K562 (cell line): ENCODE results near the gene IL20. TPM values are rescaled to one million over a fixed set of nuclear protein-coding genes. Genes with fewer than 3 reads are reported as not detected.

Experiments
- ATAC-seq: fragments of 200-7000 bp; cut with Tn5 transposase; 3 replicates; pipeline ENCODE4 v1.9.1; 2020; ENCODE audit warnings: moderate library complexity
- BruUV-seq: library from RNA; stranded (reverse); fragments of 400-500 nt; replicated peaks from 2 replicates; lab custom pipeline; 2021; lab: Mats Ljungman, UMichigan
- CTCF ChIA-PET: fragments of 300-600 bp; formaldehyde crosslinking; extraction: SDS; loops from one replicate; lab custom pipeline; 2021; ENCODE audit warnings: low intra/inter-chr PET ratio; lab: Yijun Ruan, JAX
- POLR2A ChIA-PET: fragments of 300-600, 350-650 bp; sonication (Branson Sonifier 250); formaldehyde crosslinking; extraction: SDS; loops from one replicate; lab custom pipeline; 2021; ENCODE audit warnings: antibody characterized with exemption, inconsistent platforms; lab: Yijun Ruan, JAX
- DNase-seq, 4 experiments: peaks; one replicate each; pipeline versions ENCODE4 v3.0.0 to v3.0.0-alpha.2; 2011 to 2018; ENCODE audit warnings: low spot score in 3 of 4, mixed read lengths in 3 of 4; ENCODE audit errors: extremely low read depth in 1 of 4
- FAIRE-seq: peaks from 2 replicates; lab custom pipeline; 2011; peaks lifted over from hg19 to GRCh38; lab: Jason Lieb, UNC
- H2AFZ ChIP-seq: 2 replicates; pipeline ENCODE4 v1.6.0; 2011; ENCODE audit warnings: low read depth, low read length, control low read depth, inconsistent platforms
- H3K27ac ChIP-seq: fragments of 200-600 bp; 3 replicates; pipeline ENCODE4 v1.8.0; 2011; ENCODE audit warnings: low read depth, mild to moderate bottlenecking, control low read depth, inconsistent platforms, low read length, moderate library complexity, mixed read lengths; ENCODE audit errors: extremely low read depth
- H3K27me3 ChIP-seq, 2 experiments: fragments of 300-600 bp in 1 of 2; 2 replicates in 1 of 2; 3 replicates in 1 of 2; pipeline versions ENCODE4 v1.6.0 to v1.8.0; 2011; ENCODE audit warnings: inconsistent platforms in 2 of 2, low read length in 2 of 2, mild to moderate bottlenecking in 1 of 2, mixed read lengths in 1 of 2, moderate library complexity in 1 of 2; ENCODE audit not compliant: control insufficient read depth in 2 of 2, insufficient read depth in 2 of 2
- H3K36me3 ChIP-seq: fragments of 300-600 bp; 3 replicates; pipeline ENCODE4 v1.8.0; 2011; ENCODE audit warnings: mild to moderate bottlenecking, low read length, inconsistent platforms; ENCODE audit not compliant: control insufficient read depth, insufficient read depth
- H3K4me1 ChIP-seq, 2 experiments: fragments of 200-600 bp in 1 of 2; replicated peaks in 1 of 2; 2 replicates in 1 of 2; 3 replicates in 1 of 2; pipeline versions ENCODE4 v1.5.1 to v1.8.0; 2011; ENCODE audit warnings: inconsistent platforms in 2 of 2, low read length in 2 of 2, mild to moderate bottlenecking in 1 of 2, mixed read lengths in 1 of 2, moderate library complexity in 1 of 2; ENCODE audit not compliant: control insufficient read depth in 2 of 2, insufficient read depth in 2 of 2
- H3K4me2 ChIP-seq: 2 replicates; pipeline ENCODE4 v1.6.1; 2011; ENCODE audit warnings: low read length, control low read depth, inconsistent platforms, mixed read lengths; ENCODE audit not compliant: insufficient read depth
- H3K4me3 ChIP-seq: fragments of 200-600 bp; sonication (generic), shearing (Covaris generic); 2 replicates; pipeline ENCODE4 v1.5.1; 2016; ENCODE audit warnings: control low read depth, inconsistent platforms
- H3K79me2 ChIP-seq: fragments of 200-600 bp; 3 replicates; pipeline ENCODE4 v1.8.0; 2011; ENCODE audit warnings: low read length, inconsistent platforms; ENCODE audit not compliant: control insufficient read depth, insufficient read depth
- H3K9ac ChIP-seq, 2 experiments: 2 replicates each; pipeline versions ENCODE4 v1.6.0 to v1.6.1; 2011; ENCODE audit warnings: low read depth in 2 of 2, low read length in 2 of 2, control low read depth in 1 of 2, inconsistent platforms in 1 of 2, mild to moderate bottlenecking in 1 of 2, mixed read lengths in 1 of 2; ENCODE audit not compliant: insufficient read depth in 1 of 2
- H3K9me1 ChIP-seq: one replicate; pipeline ENCODE4 v1.6.0; 2011; ENCODE audit warnings: inconsistent platforms, mild to moderate bottlenecking, low read length, moderate library complexity; ENCODE audit not compliant: control insufficient read depth, insufficient read depth
- H3K9me3 ChIP-seq: replicated peaks from 2 replicates; pipeline ENCODE4 v1.5.1; 2011; ENCODE audit warnings: low read depth, low read length, inconsistent platforms; ENCODE audit not compliant: control insufficient read depth, insufficient read depth
- H4K20me1 ChIP-seq: replicated peaks from 2 replicates; pipeline ENCODE4 v1.6.1; 2011; ENCODE audit warnings: low read length, inconsistent platforms, mixed read lengths; ENCODE audit not compliant: control insufficient read depth, insufficient read depth
- CCAR2 ChIP-seq: fragments of 200-400 bp; formaldehyde crosslinking; IDR thresholded peaks from 2 replicates; pipeline ENCODE4 v1.6.1; 2017; ENCODE audit warnings: mild to moderate bottlenecking, low read depth, low read length
- HES1 ChIP-seq: fragments of 450-650 bp; IDR thresholded peaks from 2 replicates; pipeline ENCODE4 v1.6.1; 2016; ENCODE audit warnings: low read depth, mild to moderate bottlenecking, moderate library complexity
- PHF20 ChIP-seq: fragments of 450-650 bp; IDR thresholded peaks from 2 replicates; pipeline ENCODE4 v1.6.1; 2018; ENCODE audit not compliant: partially characterized antibody
- RAD21 ChIP-seq, 2 experiments: fragments of 250-450 bp in 1 of 2; fragments of 450-650 bp in 1 of 2; sonication (Bioruptor Pico) in 1 of 2; formaldehyde crosslinking in 1 of 2; IDR thresholded peaks in 1 of 2; conservative IDR thresholded peaks in 1 of 2; 2 replicates each; pipeline versions ENCODE4 v1.4.0 to v1.8.0; 2020 to 2022; ENCODE audit warnings: mild to moderate bottlenecking in 2 of 2, moderate library complexity in 1 of 2
- SMAD1 ChIP-seq: fragments of 150-350 bp; IDR thresholded peaks from 2 replicates; pipeline ENCODE4 v1.6.1; 2014; ENCODE audit warnings: low read length, low read depth; ENCODE audit not compliant: partially characterized antibody
- TCF3 ChIP-seq: sonication (generic); formaldehyde crosslinking; IDR thresholded peaks from 2 replicates; pipeline ENCODE4 v1.4.0; 2020; ENCODE audit warnings: mild to moderate bottlenecking, missing genetic modification reagents
- ZNF146 ChIP-seq: IDR thresholded peaks from one replicate; pipeline ENCODE4 v1.6.1; 2018; ENCODE audit warnings: missing compliant biosample characterization; ENCODE audit not compliant: unreplicated experiment
- ZNF583 ChIP-seq: fragments of 250-450 bp; sonication (Bioruptor Pico); IDR thresholded peaks from 2 replicates; pipeline ENCODE4 v1.4.0; 2020
- WGBS: fragments of 100-300 bp; shearing (Covaris generic); methylation state at CpG from one replicate; pipeline ENCODE4 v1.1.6; 2016; ENCODE audit warnings: low coverage, mixed read lengths; ENCODE audit not compliant: insufficient coverage; ENCODE audit errors: missing lambda C conversion rate; 5-methylcytosine and 5-hydroxymethylcytosine counted together
- in situ Hi-C: fragments of 300-500 bp; cut with MboI; formaldehyde crosslinking; loops from 4 replicates; pipeline ENCODE4 v1.15.0; 2018; ENCODE audit warnings: inconsistent platforms, mixed read lengths
- intact Hi-C: fragments of 100-400 bp; cut with micrococcal nuclease; formaldehyde crosslinking; loops from 2 replicates; pipeline ENCODE4 v1.14.2; 2022
- polyA plus RNA-seq, 8 experiments: library from polyadenylated mRNA; depleted of rRNA in 4 of 8; stranded (reverse) in 5 of 8; unstranded in 3 of 8; fragments of >200 nt; fragmentation: Nextera tagmentation in 2 of 8; fragmentation: Illumina TruSeq in 1 of 8; extraction: Ambion mirVana in 2 of 8; extraction: Trizol in 1 of 8; gene quantifications; 2 replicates each; pipeline versions ENCODE4 v1.2.1 to v1.2.3, GENCODE V29; 2011 to 2014; ENCODE audit warnings: inconsistent platforms in 1 of 8, missing spikeins in 1 of 8
- total RNA-seq, 7 experiments: library from RNA; depleted of rRNA in 6 of 7; stranded (reverse); fragments of >200 nt in 6 of 7; fragmentation: Illumina TruSeq in 2 of 7; extraction: Trizol in 2 of 7; gene quantifications; 2 replicates each; pipeline versions ENCODE4 v1.2.1 to v1.2.3, GENCODE V29; 2011 to 2021; ENCODE audit warnings: low replicate concordance in 1 of 7

Gene IL20
- total and polyA plus RNA-seq, 9 of the 15 experiments (the other 6 are each of a cell fraction or from before 2014, with no cell fraction given), result not detected

DNA sequence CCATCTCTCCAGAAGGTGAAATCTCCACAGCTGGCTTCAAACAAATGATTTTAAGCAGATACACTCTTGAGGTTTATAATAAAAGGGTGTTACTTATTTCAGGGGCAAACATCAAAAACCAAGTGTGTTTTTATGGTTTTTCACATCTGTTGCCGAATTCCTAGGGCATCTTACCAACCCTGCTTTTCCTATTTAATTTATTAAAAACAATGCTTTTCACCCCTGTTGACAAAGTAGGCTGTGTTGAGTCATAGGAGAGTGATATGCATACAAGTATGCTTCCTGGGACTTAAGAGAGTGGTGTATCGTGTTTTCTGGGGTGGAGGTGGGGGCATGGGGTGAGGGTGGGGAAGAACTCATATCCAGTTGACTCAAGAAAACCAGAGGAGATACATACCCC, 29.3 kb upstream of the IL20 start:
- CTCF ChIA-PET, result no interaction called here
- Histone ChIP-seq H3K9me1 (no peaks in the 10 kb centered on the region), H3K27ac (no peak overlapping the region), H3K27me3 (peaks cover 56 to 65% of the 10 kb centered on the region in 2 experiments), H3K4me1 (peaks cover 0 to 4% of the 10 kb centered on the region in 2 experiments; a peak in 2 of 5 replicates), H4K20me1 (no peaks in the 10 kb centered on the region; the same call in 1 of the 2 replicates), H3K36me3 (no peaks in the 10 kb centered on the region), H3K79me2 (no peaks in the 10 kb centered on the region), H3K4me3 (no peak overlapping the region), H2AFZ (no peak overlapping the region), H3K4me2 (no peak overlapping the region)
- no TSS peak for BruUV-seq
- no peak for ATAC-seq
- POLR2A ChIA-PET, result interaction anchor here (1.2 to 1.3 kb wide), 2 partner anchors 8 to 14 kb away, joined by 3 to 5 read pairs; no protein-coding TSS in a partner anchor
- FAIRE-seq, result no peak
- DNase-seq, result no peak
- in situ Hi-C loops, result no loop called here
- TF ChIP-seq RAD21 (CRISPR knock-in tag; conservative IDR thresholded peaks at IDR 0.05 in 1 of 2, IDR thresholded peaks at IDR 0.05 in 1 of 2), result no peak
- TF ChIP-seq SMAD1, result no peak
- TF ChIP-seq HES1, result no peak
- TF ChIP-seq, all 486 proteins: peak for 0
- intact Hi-C loops, result no loop called here
- WGBS, result 0% methylated on average over 2 of the region's 2 CpGs
- H3K9me3 ChIP-seq, result no peaks in the 10 kb centered on the region
- H3K9ac ChIP-seq, result no peak overlapping the region

DNA sequence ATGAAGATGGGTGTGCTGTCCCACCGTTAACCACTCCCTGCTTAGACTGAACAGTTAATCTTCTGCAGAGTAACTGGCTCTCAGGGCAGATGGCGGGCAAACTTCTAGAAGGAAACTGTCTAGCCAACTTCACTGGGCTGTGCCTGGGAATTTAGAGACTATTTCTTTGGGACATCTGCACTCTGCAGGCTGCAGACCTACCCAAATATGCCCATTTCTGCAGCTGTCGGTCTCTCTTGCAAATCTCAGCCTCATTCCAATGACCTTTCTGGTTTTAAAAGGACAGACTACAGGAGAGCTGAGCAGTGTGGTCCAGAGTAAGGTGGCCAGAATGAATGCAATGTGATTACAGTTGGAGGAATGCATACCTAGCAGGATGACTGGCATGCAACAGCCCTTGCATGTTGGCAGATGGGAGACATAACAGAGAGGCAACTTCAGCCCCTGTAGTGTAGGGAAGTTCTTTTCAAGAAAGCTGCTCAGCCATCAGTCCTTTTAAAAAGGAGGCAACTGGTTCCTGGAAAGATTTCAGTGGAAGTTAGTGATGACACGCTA, 26.3 kb upstream of the IL20 start:
- no peak overlapping the region for H2AFZ ChIP-seq
- no peak for FAIRE-seq
- no peak overlapping the region for H3K27ac ChIP-seq
- under 1% methylated on average over 4 of the region's 4 CpGs for WGBS
- no peaks in the 10 kb centered on the region for H3K9me3 ChIP-seq
- H3K4me3 ChIP-seq, result no peak overlapping the region
- intact Hi-C loops (no loop called here), in situ Hi-C loops (no loop called here)
- H4K20me1 ChIP-seq, result no peaks in the 10 kb centered on the region
- H3K4me1 ChIP-seq, result peaks cover 0 to 4% of the 10 kb centered on the region in 2 experiments; a peak in 1 of 5 replicates
- no peak overlapping the region for H3K9ac ChIP-seq
- ChIA-PET POLR2A (interaction anchor here (0.7 to 1.3 kb wide), 3 partner anchors 10 to 66 kb away, joined by 3 to 4 read pairs (median 4); no protein-coding TSS in a partner anchor), CTCF (no interaction called here)
- H3K27me3 ChIP-seq, result peaks cover 34 to 47% of the 10 kb centered on the region in 2 experiments
- no peaks in the 10 kb centered on the region for H3K9me1 ChIP-seq
- no peak overlapping the region for H3K4me2 ChIP-seq
- no peak for ATAC-seq
- no TSS peak for BruUV-seq
- H3K36me3 ChIP-seq, result no peaks in the 10 kb centered on the region
- H3K79me2 ChIP-seq, result no peaks in the 10 kb centered on the region
- DNase-seq, result no peak
- TF ChIP-seq ZNF146 (CRISPR knock-in tag) (no peak), TCF3 (CRISPR knock-in tag) (no peak), CCAR2 (no peak), PHF20 (no peak), ZNF583 (CRISPR knock-in tag) (no peak)
